SU-DHL-6 (cell line): ENCODE data around the gene CRYBG2.

Source experiments
- H2AFZ ChIP-seq: fragments of 200-600 bp; sonication (generic); 2 replicates; pipeline ENCODE4 v1.6.1; 2014; ENCODE audit warnings: low read depth, mild to moderate bottlenecking, moderate library complexity, mixed read lengths, antibody characterized with exemption, low read length; ENCODE audit not compliant: severe bottlenecking
- H3F3A ChIP-seq: fragments of 200-600 bp; shearing (Covaris generic); 2 replicates; pipeline ENCODE4 v1.6.0; 2016; ENCODE audit warnings: antibody characterized with exemption, mild to moderate bottlenecking; ENCODE audit not compliant: insufficient read depth
- H3K27ac ChIP-seq: fragments of 200-600 bp; sonication (generic); 2 replicates; pipeline ENCODE4 v1.5.1; 2016; ENCODE audit warnings: low read depth, mild to moderate bottlenecking, low read length, moderate library complexity, mixed read lengths
- H3K27me3 ChIP-seq: fragments of 200-600 bp; sonication (generic), shearing (Covaris generic); 2 replicates; pipeline ENCODE4 v1.6.0; 2014; ENCODE audit warnings: mild to moderate bottlenecking, low read length
- H3K36me3 ChIP-seq: fragments of 200-600 bp; sonication (generic); 2 replicates; pipeline ENCODE4 v1.6.1; 2014; ENCODE audit warnings: mild to moderate bottlenecking, low read length, mixed read lengths
- H3K4me2 ChIP-seq: fragments of 300-600, 200-600 bp; shearing (Covaris generic), sonication (generic); 2 replicates; pipeline ENCODE4 v1.6.0; 2014; ENCODE audit warnings: low read length, low read depth, mild to moderate bottlenecking; ENCODE audit not compliant: poor library complexity, severe bottlenecking
- H3K4me3 ChIP-seq: fragments of 200-600 bp; sonication (generic); 2 replicates; pipeline ENCODE4 v1.5.1; 2014; ENCODE audit warnings: antibody characterized with exemption, low read length, mild to moderate bottlenecking, mixed read lengths; ENCODE audit not compliant: insufficient read depth, poor library complexity, severe bottlenecking
- H3K79me2 ChIP-seq: fragments of 200-600 bp; sonication (generic); 2 replicates; pipeline ENCODE4 v1.6.1; 2014; ENCODE audit warnings: mild to moderate bottlenecking, low read length, moderate library complexity; ENCODE audit not compliant: insufficient read depth
- H3K9ac ChIP-seq: fragments of 200-600 bp; sonication (generic); 2 replicates; pipeline ENCODE4 v1.7.0; 2014; ENCODE audit warnings: mild to moderate bottlenecking, low read length
- H3K9me2 ChIP-seq: fragments of 200-600 bp; sonication (generic); replicated peaks from 2 replicates; pipeline ENCODE4 v1.6.1; 2014; ENCODE audit warnings: low read length; ENCODE audit not compliant: insufficient read depth
- H3K9me3 ChIP-seq: fragments of 200-600 bp; sonication (generic); 2 replicates; pipeline ENCODE4 v1.6.1; 2014; ENCODE audit warnings: low read length, mixed read lengths; ENCODE audit not compliant: insufficient read depth
- H4K20me1 ChIP-seq: fragments of 200-600 bp; sonication (generic); 2 replicates; pipeline ENCODE4 v1.6.1; 2014; ENCODE audit warnings: low read depth, mild to moderate bottlenecking, antibody characterized with exemption, low read length, moderate library complexity, mixed read lengths
- EZH2phosphoT487 ChIP-seq: fragments of 200-600 bp; sonication (generic), shearing (Covaris generic); conservative IDR thresholded peaks from 2 replicates; pipeline ENCODE4 v1.6.1; 2018; ENCODE audit warnings: mild to moderate bottlenecking, antibody characterized with exemption, low read length, moderate library complexity, mixed read lengths
- TF ChIP-seq, protein P1 (sequence below): fragments of 200-600 bp; sonication (generic); IDR thresholded peaks from one replicate; pipeline ENCODE4 v1.5.1; 2017; ENCODE audit warnings: antibody characterized with exemption, mild to moderate bottlenecking, low read length, moderate library complexity; ENCODE audit not compliant: insufficient read depth, poor library complexity, severe bottlenecking

CRYBG2 gene

DNA sequence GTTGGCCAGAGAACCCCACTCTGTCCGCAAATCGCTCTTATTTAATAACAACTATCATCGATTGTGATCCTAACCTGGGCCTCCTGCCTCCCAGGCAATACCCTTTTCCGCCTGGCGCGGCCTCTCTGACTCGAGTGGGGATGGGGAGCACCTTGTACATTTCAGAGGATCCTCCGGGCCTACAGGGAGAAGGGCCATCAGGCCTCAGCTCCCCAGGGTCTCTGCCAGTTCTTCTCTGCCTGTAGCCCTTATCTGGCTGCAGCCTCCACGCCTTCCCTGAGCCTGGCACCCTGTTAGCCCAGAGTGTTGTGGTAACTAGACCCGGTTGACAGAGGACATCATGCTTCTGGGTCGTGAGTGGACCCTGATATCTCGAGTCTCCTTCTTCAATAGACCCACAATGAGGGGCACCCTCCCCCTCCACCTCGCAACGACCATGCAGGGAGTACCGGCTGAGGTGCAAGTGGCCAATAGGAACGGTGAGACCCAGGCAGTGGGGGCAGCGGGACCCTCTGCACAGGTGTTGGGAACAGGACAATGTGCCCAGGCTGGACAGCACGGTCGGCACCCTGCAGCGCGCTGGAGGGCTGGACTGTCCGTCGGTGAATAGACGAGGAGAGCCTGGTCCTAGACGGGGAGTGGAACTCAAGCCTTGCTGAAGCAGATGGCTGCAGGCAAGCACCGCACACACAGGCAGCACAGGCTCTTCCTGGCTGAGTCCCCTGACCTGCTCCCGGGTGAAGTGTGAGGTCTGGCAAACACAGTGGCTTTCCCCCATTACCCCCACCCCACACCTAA is 7.1 kb upstream of the CRYBG2 start:
- no peak overlapping the region for H3K27ac ChIP-seq
- H3K27me3 ChIP-seq, result no peaks in the 10 kb centered on the region
- no peak overlapping the region for H3K4me3 ChIP-seq
- no peaks in the 10 kb centered on the region for H3F3A ChIP-seq
- no peak overlapping the region for H3K9ac ChIP-seq
- H3K9me2 ChIP-seq, result no peaks in the 10 kb centered on the region
- H3K79me2 ChIP-seq, result no peaks in the 10 kb centered on the region
- TF ChIP-seq, protein P1, sequence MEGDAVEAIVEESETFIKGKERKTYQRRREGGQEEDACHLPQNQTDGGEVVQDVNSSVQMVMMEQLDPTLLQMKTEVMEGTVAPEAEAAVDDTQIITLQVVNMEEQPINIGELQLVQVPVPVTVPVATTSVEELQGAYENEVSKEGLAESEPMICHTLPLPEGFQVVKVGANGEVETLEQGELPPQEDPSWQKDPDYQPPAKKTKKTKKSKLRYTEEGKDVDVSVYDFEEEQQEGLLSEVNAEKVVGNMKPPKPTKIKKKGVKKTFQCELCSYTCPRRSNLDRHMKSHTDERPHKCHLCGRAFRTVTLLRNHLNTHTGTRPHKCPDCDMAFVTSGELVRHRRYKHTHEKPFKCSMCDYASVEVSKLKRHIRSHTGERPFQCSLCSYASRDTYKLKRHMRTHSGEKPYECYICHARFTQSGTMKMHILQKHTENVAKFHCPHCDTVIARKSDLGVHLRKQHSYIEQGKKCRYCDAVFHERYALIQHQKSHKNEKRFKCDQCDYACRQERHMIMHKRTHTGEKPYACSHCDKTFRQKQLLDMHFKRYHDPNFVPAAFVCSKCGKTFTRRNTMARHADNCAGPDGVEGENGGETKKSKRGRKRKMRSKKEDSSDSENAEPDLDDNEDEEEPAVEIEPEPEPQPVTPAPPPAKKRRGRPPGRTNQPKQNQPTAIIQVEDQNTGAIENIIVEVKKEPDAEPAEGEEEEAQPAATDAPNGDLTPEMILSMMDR, result no peak
- no peak for TF ChIP-seq EZH2phosphoT487
- no peaks in the 10 kb centered on the region for H4K20me1 ChIP-seq
- no peak overlapping the region for H2AFZ ChIP-seq
- H3K4me2 ChIP-seq, result no peak overlapping the region
- H3K36me3 ChIP-seq, result no peaks in the 10 kb centered on the region
- H3K9me3 ChIP-seq, result no peaks in the 10 kb centered on the region

DNA sequence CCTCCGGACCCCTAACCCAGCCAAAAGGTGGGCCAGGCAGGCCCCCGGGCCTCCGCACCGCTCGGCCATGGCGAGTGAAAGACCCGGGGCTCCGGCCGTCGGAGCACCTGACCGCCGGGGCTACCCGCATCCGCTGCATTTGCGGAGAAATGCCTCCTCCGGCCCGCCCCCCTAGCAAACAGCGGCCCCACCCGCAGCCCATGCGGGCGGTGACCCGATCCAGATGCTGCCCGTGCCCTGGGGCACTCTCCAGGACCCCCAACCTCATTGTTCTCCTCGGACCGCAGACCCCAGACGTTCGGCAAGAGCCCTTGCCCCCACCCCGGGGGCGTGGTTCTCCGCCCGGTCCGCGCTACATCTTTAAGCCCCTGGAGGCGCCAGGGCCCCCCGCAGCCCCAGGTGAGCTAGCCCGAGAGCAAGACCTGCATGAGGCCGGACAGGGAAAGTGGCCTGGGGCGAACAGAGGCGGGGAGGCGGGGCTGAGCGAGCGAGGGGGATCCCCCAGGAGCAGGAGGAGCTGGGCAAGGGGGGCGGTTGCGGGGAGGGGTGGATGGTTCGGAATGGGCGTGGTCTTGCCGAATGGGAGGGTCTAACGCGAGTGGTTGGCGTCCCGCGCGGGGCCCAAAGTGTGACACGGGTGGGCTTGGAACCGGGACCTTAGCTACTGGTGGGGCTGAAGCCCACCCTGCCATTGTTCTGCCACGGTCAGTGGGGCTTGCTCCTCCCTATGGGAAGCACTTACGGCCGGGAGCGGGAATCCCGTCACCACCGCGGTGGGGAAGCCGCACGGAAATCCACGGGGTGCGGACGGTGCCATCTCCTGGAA is 6.3 kb upstream of the CRYBG2 start:
- no peak overlapping the region for H3K9ac ChIP-seq

DNA sequence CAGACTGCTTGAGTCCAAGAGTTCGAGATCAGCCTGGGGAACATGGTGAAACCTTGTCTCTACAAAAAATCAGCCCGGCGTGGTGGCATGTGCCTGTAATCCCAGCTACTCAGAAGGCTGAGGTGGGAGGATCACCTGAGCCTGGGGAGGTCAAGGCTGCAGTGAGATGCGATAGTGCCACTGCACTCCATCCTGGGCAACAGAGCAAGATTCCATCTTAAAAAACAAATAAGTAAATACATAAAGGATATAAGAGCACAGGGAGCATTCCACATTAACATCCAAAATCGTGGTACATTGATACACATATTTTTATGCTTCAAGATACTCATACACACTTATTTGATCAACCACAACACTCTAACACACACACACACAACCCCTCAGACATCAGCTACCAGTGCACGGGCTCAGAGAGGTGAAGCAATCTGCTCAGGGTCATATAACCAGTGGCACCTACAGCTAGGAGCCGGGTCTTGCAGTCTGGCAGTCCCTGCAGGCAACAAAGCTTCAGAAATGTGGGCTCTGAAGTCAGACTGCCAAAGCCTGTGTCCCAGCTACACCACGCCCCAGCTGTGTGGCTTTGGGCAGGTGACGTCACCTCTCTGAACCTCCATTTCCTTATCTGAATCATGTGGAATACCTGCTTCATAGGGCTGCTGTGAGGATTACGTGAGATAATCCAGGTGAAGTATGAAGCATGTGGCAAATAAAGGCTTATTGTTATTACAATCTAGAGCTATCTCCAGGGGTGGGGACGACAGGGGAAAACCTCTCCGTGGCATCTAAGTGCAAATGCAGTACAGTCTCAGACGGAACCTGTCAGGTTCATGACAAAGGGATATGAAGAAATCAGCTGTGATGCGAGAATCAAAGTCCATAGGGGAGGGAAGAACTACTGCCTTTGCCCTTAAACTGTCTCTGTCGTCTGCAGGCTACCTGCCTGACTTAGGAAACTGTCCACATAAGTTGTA is 4.8 kb upstream of the CRYBG2 start:
- Histone ChIP-seq H3K79me2 (no peaks in the 10 kb centered on the region), H3K9me2 (no peaks in the 10 kb centered on the region), H3K4me2 (no peak overlapping the region)

More for the DNA sequence above, 6.3 kb upstream of the CRYBG2 start:
- TF ChIP-seq, protein P1, result no peak
- TF ChIP-seq EZH2phosphoT487, result no peak
- Histone ChIP-seq H3F3A (no peaks in the 10 kb centered on the region), H3K9me3 (no peaks in the 10 kb centered on the region), H3K36me3 (no peaks in the 10 kb centered on the region), H3K9me2 (no peaks in the 10 kb centered on the region), H3K27ac (no peak overlapping the region), H2AFZ (no peak overlapping the region), H3K79me2 (no peaks in the 10 kb centered on the region), H3K4me3 (no peak overlapping the region), H3K27me3 (no peaks in the 10 kb centered on the region), H4K20me1 (no peaks in the 10 kb centered on the region), H3K4me2 (no peak overlapping the region)

More for the DNA sequence above, 4.8 kb upstream of the CRYBG2 start:
- no peak overlapping the region for H3K9ac ChIP-seq
- no peak for TF ChIP-seq EZH2phosphoT487
- TF ChIP-seq, protein P1, result no peak
- no peaks in the 10 kb centered on the region for H4K20me1 ChIP-seq
- H3F3A ChIP-seq, result no peaks in the 10 kb centered on the region
- H3K27me3 ChIP-seq, result no peaks in the 10 kb centered on the region
- H3K36me3 ChIP-seq, result no peaks in the 10 kb centered on the region
- H3K4me3 ChIP-seq, result no peak overlapping the region
- H2AFZ ChIP-seq, result no peak overlapping the region
- no peaks in the 10 kb centered on the region for H3K9me3 ChIP-seq
- H3K27ac ChIP-seq, result no peak overlapping the region
